MCF 10A (cell line): ENCODE measurements around the gene TP53RK. TPM values are rescaled to one million over a fixed set of nuclear protein-coding genes. Genes with fewer than 3 reads are reported as not detected.

ENCODE experiments used
- BruUV-seq: library from RNA; stranded (reverse); fragments of 400-500 nt; replicated peaks from 2 replicates; lab custom pipeline; 2021; lab: Mats Ljungman, UMichigan
- CTCF ChIA-PET: fragments of 300-600 bp; sonication (Branson Sonifier 250); formaldehyde crosslinking; extraction: SDS; loops from one replicate; lab custom pipeline; 2021; ENCODE audit warnings: antibody characterized with exemption, inconsistent platforms; lab: Yijun Ruan, JAX
- POLR2A ChIA-PET: fragments of 300-600, 350-650 bp; sonication (Branson Sonifier 250); formaldehyde crosslinking; extraction: SDS; loops from one replicate; lab custom pipeline; 2020; ENCODE audit warnings: antibody characterized with exemption, inconsistent platforms; lab: Yijun Ruan, JAX
- DNase-seq: peaks from one replicate; pipeline ENCODE4 v3.0.0-alpha.2; 2018; ENCODE audit not compliant: unreplicated experiment
- H3K27ac Mint-ChIP-seq: one replicate; pipeline ENCODE4 v1.8.0; 2022; ENCODE audit warnings: mild to moderate bottlenecking, low read depth, mixed read lengths; ENCODE audit not compliant: unreplicated experiment
- H3K27me3 Mint-ChIP-seq: one replicate; pipeline ENCODE4 v1.8.0; 2022; ENCODE audit warnings: mixed read lengths; ENCODE audit not compliant: insufficient read depth, unreplicated experiment
- H3K36me3 Mint-ChIP-seq: one replicate; pipeline ENCODE4 v1.8.0; 2022; ENCODE audit warnings: mild to moderate bottlenecking, moderate library complexity, mixed read lengths; ENCODE audit not compliant: insufficient read depth, unreplicated experiment
- H3K4me1 Mint-ChIP-seq: one replicate; pipeline ENCODE4 v1.8.0; 2022; ENCODE audit warnings: mixed read lengths; ENCODE audit not compliant: insufficient read depth, unreplicated experiment
- H3K4me3 Mint-ChIP-seq: one replicate; pipeline ENCODE4 v1.8.0; 2022; ENCODE audit warnings: mild to moderate bottlenecking, moderate library complexity, mixed read lengths; ENCODE audit not compliant: unreplicated experiment
- H3K9me3 Mint-ChIP-seq: one replicate; pipeline ENCODE4 v1.8.0; 2022; ENCODE audit warnings: mixed read lengths; ENCODE audit not compliant: unreplicated experiment
- intact Hi-C: fragments of 100-400 bp; cut with micrococcal nuclease; formaldehyde crosslinking; loops from 2 replicates; pipeline ENCODE4 v1.14.1; 2022
- total RNA-seq: library from RNA; stranded (reverse); gene quantifications from 2 replicates; pipeline ENCODE4 v1.2.3, GENCODE V29; 2022
- TF ChIP-seq, protein P1 (sequence below): fragments of 200-600 bp; IDR thresholded peaks from one replicate; pipeline ENCODE4 v1.8.0; 2022; ENCODE audit warnings: antibody characterized with exemption, mild to moderate bottlenecking; ENCODE audit not compliant: unreplicated experiment

Gene TP53RK
- total RNA-seq, 1 experiment from 2014 or later, result 16.2 TPM

DNA sequence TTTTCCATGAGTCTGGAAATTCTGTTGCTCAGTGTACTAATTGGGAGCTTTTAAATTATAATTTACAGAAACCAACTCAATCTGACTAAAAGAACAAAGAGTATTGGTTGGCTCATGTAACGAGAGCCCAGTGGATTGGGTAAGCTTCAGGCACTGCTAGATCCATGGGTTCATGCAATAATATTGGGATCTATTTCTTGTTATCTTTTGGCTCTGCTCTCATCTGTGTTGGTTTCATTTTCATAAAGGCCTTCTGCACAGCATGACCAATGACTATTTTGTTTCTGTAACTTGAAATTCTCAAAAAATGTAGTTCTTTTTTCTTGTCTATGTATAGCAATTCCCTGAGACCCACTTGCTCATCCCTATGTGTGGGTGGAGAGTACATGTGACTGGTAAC, 32.2 kb upstream of the TP53RK start:
- no peak overlapping the region for H3K4me3 Mint-ChIP-seq
- no TSS peak for BruUV-seq
- H3K36me3 Mint-ChIP-seq, result no peaks in the 10 kb centered on the region
- H3K27ac Mint-ChIP-seq, result no peak overlapping the region
- ChIA-PET POLR2A (interaction anchor here (0.6 kb wide), 1 partner anchor 274 kb away, joined by 3 read pairs; no protein-coding TSS in a partner anchor), CTCF (interaction anchor here (0.6 to 1.0 kb wide), 3 partner anchors 9 to 824 kb away, joined by 3 to 4 read pairs (median 3); no protein-coding TSS in a partner anchor)
- intact Hi-C loops, result no loop called here
- no peaks in the 10 kb centered on the region for H3K9me3 Mint-ChIP-seq
- H3K27me3 Mint-ChIP-seq, result no peaks in the 10 kb centered on the region
- DNase-seq, result no peak
- no peaks in the 10 kb centered on the region for H3K4me1 Mint-ChIP-seq
- TF ChIP-seq, protein P1, sequence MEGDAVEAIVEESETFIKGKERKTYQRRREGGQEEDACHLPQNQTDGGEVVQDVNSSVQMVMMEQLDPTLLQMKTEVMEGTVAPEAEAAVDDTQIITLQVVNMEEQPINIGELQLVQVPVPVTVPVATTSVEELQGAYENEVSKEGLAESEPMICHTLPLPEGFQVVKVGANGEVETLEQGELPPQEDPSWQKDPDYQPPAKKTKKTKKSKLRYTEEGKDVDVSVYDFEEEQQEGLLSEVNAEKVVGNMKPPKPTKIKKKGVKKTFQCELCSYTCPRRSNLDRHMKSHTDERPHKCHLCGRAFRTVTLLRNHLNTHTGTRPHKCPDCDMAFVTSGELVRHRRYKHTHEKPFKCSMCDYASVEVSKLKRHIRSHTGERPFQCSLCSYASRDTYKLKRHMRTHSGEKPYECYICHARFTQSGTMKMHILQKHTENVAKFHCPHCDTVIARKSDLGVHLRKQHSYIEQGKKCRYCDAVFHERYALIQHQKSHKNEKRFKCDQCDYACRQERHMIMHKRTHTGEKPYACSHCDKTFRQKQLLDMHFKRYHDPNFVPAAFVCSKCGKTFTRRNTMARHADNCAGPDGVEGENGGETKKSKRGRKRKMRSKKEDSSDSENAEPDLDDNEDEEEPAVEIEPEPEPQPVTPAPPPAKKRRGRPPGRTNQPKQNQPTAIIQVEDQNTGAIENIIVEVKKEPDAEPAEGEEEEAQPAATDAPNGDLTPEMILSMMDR, result no peak

DNA sequence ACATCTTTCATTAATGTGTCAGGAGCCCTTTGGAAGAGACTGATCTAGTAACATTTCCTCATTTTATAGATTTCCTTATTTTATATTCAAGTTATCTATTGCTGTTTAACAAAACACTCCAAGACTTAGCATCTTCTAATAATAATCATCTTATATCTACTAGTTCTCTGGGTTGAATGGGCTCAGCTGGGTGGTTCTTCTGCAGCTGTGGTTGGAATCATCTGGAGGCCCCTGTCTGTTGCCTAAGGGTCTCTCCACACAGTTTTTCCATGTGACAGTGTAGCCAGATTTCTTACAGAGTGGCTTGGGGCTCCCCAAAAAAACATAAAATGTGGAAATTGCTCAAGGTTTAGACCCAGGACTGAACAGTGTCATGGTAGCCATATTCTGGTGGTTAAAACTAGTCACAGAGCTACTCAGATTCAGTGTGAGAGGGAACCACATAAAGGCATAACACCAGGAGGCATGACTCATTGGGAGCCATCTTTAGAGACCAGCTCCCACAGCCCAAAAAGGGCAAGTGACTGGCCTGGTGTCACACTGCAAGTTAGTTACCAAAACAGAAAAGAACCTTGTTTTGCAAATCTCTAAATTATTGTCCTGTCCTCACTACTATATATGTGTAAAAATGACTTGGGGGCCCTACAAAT, 31.7 kb upstream of the TP53RK start:
- DNase-seq, result no peak
- POLR2A ChIA-PET, result no interaction called here
- no peak overlapping the region for H3K4me3 Mint-ChIP-seq
- BruUV-seq, result no TSS peak
- H3K9me3 Mint-ChIP-seq, result no peaks in the 10 kb centered on the region
- intact Hi-C loops, result no loop called here
- TF ChIP-seq, protein P1, result no peak
- H3K27ac Mint-ChIP-seq, result no peak overlapping the region
- H3K27me3 Mint-ChIP-seq, result no peaks in the 10 kb centered on the region
- CTCF ChIA-PET, result interaction anchor here (0.6 to 1.0 kb wide), 3 partner anchors 10 to 825 kb away, joined by 3 to 4 read pairs (median 3); no protein-coding TSS in a partner anchor
- no peaks in the 10 kb centered on the region for H3K36me3 Mint-ChIP-seq
- H3K4me1 Mint-ChIP-seq, result no peaks in the 10 kb centered on the region

DNA sequence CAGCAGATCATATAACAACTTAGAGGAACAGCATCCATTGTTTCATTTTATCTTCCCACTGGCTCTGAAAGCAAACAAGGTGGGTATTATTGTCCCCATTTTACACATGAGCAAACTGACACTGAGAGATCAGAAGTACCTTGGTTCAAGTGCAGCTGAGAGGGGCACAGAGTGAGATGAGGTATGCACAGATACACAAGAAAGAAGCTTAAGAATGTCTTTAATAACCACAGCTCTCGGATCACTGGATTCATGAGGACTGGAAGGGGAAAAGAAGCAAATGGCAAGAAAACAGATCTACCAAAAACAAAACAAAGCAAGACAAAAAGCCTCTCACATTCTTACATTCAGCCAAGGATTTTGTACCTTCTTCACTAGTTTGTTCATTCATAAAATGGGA, 30.8 kb upstream of the TP53RK start:
- no peaks in the 10 kb centered on the region for H3K9me3 Mint-ChIP-seq
- TF ChIP-seq, protein P1, result no peak
- no TSS peak for BruUV-seq
- H3K4me3 Mint-ChIP-seq, result no peak overlapping the region
- no peaks in the 10 kb centered on the region for H3K4me1 Mint-ChIP-seq
- H3K27ac Mint-ChIP-seq, result no peak overlapping the region
- CTCF ChIA-PET, result interaction anchor here (0.6 kb wide), 1 partner anchor 34 kb away, joined by 3 read pairs; no protein-coding TSS in a partner anchor
- H3K27me3 Mint-ChIP-seq, result no peaks in the 10 kb centered on the region
- intact Hi-C loops, result no loop called here
- no peak for DNase-seq
- no peaks in the 10 kb centered on the region for H3K36me3 Mint-ChIP-seq
- POLR2A ChIA-PET, result interaction anchor here (0.6 to 0.9 kb wide), 2 partner anchors 30 to 52 kb away, joined by 3 read pairs; no protein-coding TSS in a partner anchor

DNA sequence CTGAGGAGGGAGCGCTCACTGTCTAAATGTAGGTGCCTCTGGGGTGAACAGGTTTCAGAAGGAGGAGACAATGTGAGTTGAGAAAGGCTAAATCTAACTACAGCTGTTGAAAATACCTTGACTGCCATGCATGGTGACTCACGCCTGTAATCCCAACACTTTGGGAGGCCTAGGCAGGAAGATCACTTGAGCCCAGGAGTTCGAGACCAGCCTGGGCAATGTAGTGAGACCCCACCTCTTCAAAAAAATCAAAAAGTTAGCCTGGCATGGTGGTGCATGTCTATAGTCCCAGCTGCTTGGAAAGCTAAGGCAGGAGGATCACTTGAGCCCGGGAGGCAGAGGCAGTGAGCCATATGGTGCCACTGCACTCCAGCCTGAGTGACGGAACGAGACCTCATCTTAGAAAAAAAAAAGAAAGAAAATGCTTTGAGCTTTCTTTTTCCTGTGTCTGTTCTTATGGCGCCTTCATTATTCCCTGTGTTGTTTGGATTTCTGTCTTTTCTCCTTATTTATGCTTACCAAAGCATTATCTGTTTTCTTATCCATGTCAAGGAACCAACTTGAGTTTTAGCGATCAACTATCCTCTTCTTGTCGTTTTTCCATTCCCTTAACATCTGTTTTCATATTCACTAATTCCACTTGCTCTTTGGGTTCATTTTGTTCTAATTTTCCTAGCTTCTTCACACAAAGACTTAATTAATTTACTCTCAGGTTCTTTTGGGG, 28.7 kb upstream of the TP53RK start:
- BruUV-seq, result no TSS peak
- DNase-seq, result no peak
- Mint-ChIP-seq H3K4me1 (no peaks in the 10 kb centered on the region), H3K27me3 (no peaks in the 10 kb centered on the region), H3K36me3 (no peaks in the 10 kb centered on the region), H3K9me3 (no peaks in the 10 kb centered on the region), H3K27ac (no peak overlapping the region), H3K4me3 (no peak overlapping the region)
- intact Hi-C loops, result no loop called here
- POLR2A ChIA-PET, result interaction anchor here (0.6 to 1.6 kb wide), 4 partner anchors 11 to 724 kb away, joined by 3 to 5 read pairs (median 3); no protein-coding TSS in a partner anchor
- TF ChIP-seq, protein P1, result no peak
- CTCF ChIA-PET, result interaction anchor here (0.6 to 0.7 kb wide), 2 partner anchors 198 to 422 kb away, joined by 3 read pairs; no protein-coding TSS in a partner anchor
